IPS-20b (cell line): ENCODE results near the gene TBC1D24.
"Not testable (repeated sequence)": the region's sequence is repeated elsewhere in the genome, so short reads cannot be mapped to it uniquely, and the experiment has no call there.

Source experiments
- H3K27ac ChIP-seq: one replicate; pipeline ENCODE4 v1.5.1; 2013; ENCODE audit warnings: low read length
- H3K27me3 ChIP-seq: 2 replicates; pipeline ENCODE4 v1.6.1; 2013; ENCODE audit warnings: mild to moderate bottlenecking, low read length, inconsistent platforms; ENCODE audit not compliant: insufficient read depth
- H3K36me3 ChIP-seq: 2 replicates; pipeline ENCODE4 v1.6.1; 2013; ENCODE audit warnings: low read depth, mild to moderate bottlenecking, inconsistent platforms, low read length, moderate library complexity; ENCODE audit not compliant: insufficient read depth
- H3K4me1 ChIP-seq: 2 replicates; pipeline ENCODE4 v1.6.1; 2013; ENCODE audit warnings: mild to moderate bottlenecking, control low read depth, inconsistent platforms, low read length, moderate library complexity; ENCODE audit not compliant: insufficient read depth
- H3K4me3 ChIP-seq: 2 replicates; pipeline ENCODE4 v1.5.1; 2013; ENCODE audit warnings: mild to moderate bottlenecking, low read length, inconsistent platforms
- H3K9ac ChIP-seq: 2 replicates; pipeline ENCODE4 v1.6.1; 2013; ENCODE audit warnings: low read depth, mild to moderate bottlenecking, inconsistent platforms, low read length, moderate library complexity
- H3K9me3 ChIP-seq: 2 replicates; pipeline ENCODE4 v1.6.1; 2013; ENCODE audit warnings: mild to moderate bottlenecking, low read depth, low read length, inconsistent platforms; ENCODE audit not compliant: insufficient read depth

The TBC1D24 gene

DNA sequence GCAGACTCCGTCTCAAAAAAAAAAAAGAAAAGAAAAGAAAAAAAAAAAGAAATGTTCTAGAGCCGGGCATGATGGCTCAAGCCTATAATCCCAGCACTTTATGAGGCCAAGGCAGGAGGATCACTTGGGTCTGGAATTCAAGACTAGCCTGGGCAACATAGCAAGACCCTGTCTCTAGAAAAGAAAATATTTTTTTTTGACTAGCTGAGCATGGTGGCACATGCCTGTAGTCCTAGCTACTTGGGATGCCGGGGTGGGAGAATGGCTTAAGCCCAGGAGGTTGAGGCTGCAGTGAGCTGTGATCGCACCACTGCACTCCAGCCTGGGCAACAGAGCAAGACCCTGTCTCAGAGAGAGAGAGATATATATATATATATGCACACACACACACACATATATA is 39.7 kb upstream of the TBC1D24 start:
- H3K36me3 ChIP-seq: peaks cover 90% of the 10 kb centered on the region
- H3K4me1 ChIP-seq: not testable (repeated sequence)

DNA sequence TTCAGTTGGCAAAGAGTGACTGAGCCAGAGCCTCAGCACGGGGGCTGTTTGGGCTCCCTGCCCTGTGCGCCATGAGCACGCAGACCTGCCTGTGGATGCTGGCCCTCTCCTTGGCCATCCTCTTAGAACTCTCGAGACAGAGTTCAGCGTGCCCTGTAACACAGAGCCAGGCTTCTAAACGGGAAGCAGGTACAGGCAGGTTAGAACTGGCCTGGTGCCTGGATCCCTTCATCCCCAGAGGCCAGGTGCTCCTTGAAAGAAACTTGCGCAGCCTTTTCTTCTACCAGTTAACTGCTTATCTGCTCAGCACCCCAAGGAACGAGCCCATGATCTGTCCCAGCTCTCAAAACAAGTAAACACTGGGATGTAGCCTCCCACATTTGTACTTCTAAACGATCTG is 38.8 kb upstream of the TBC1D24 start:
- peaks cover 91% of the 10 kb centered on the region for H3K36me3 ChIP-seq
- no peaks in the 10 kb centered on the region for H3K27me3 ChIP-seq
- H3K9ac ChIP-seq: no peak overlapping the region
- H3K9me3 ChIP-seq: no peaks in the 10 kb centered on the region
- no peak overlapping the region for H3K4me3 ChIP-seq
- no peak overlapping the region for H3K27ac ChIP-seq
- H3K4me1 ChIP-seq: no peaks in the 10 kb centered on the region

More for the DNA sequence above, 39.7 kb upstream of the TBC1D24 start:
- H3K27ac ChIP-seq, H3K27me3 ChIP-seq, H3K9me3 ChIP-seq, H3K9ac ChIP-seq, H3K4me3 ChIP-seq: not testable (repeated sequence)

DNA sequence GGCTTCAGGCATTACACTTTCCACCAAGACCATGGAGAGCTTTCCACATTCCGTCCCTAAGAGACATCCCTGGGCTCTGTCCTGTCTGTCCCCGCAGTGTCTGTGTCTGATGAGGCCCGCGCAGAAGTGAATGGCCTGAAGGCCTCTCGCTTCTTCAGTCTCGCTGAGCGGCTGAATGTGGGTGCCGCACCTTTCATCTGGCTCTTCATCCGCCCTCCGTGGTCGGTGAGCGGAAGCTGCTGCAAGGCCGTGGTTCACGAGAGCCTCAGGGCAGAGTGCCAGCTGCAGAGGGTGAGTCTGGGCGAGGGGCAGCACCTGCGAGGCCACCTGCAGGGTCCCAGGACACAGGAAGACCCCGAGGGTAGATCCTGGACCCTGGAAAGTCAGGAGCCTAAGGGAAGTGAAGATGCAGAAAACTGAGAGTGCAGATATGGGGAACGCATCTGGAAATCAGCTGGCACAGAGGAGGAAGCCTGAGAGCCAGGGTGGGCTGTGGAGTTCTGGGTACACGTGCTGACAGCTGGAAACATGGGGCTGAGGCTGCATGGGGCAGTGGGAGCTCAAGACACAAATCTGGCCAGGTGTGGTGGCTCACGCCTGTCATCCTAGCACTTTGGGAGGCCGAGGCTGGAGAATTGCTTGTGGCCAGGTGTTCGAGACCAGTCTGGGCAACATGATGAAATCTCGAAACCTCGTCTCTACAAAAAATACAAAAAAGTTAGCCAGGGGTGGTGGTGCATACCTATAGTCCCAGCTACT is 37.7 kb upstream of the TBC1D24 start:
- H3K9ac ChIP-seq: no peak overlapping the region
- no peaks in the 10 kb centered on the region for H3K4me1 ChIP-seq
- H3K9me3 ChIP-seq: no peaks in the 10 kb centered on the region
- H3K4me3 ChIP-seq: no peak overlapping the region
- no peak overlapping the region for H3K27ac ChIP-seq
- H3K36me3 ChIP-seq: peaks cover 83% of the 10 kb centered on the region
- H3K27me3 ChIP-seq: no peaks in the 10 kb centered on the region

DNA sequence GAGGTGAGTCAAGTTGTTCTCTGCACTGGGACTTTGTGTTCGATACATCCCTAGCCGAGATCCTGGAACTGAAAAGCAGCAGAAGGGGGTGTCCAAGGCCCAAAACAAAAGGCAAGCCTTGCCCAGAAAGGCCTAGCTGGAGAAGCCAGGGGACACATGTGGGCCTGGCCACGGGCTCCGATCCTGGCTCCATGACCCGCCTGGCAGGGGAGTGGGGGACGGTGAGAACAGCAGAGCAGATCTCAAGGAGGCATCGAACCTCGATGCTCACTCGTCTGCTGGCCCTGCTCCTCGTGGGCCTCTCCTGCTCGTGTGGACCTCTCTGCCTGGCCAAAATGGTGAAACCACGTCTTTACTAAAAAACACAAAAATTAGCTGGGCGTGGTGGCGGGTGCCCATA is 36.8 kb upstream of the TBC1D24 start:
- H3K36me3 ChIP-seq: peaks cover 75% of the 10 kb centered on the region
- no peak overlapping the region for H3K9ac ChIP-seq
- H3K4me1 ChIP-seq: no peaks in the 10 kb centered on the region
- no peak overlapping the region for H3K4me3 ChIP-seq
- H3K9me3 ChIP-seq: no peaks in the 10 kb centered on the region
- no peak overlapping the region for H3K27ac ChIP-seq
- H3K27me3 ChIP-seq: no peaks in the 10 kb centered on the region

DNA sequence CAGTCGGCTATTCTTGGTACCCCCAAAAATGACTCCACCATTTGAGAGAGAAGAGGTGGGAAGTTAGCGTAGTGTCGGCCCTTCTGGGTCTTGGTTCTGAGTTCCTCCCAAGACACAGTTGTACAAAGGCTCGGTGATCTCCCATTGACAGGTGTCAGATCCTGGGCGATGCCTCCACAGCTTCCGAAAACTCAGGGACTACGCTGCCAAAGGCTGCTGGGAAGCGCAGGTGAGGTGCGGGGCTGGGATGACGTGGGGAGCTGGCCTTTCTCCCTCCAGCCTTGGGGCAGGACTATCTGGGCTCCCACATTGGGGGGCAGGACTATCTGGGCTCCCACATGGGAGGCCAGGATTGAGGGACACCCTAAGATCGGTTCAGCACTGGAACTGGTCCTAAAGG is 35.3 kb upstream of the TBC1D24 start:
- Histone ChIP-seq H3K36me3 (peaks cover 72% of the 10 kb centered on the region), H3K9ac (no peak overlapping the region)

DNA sequence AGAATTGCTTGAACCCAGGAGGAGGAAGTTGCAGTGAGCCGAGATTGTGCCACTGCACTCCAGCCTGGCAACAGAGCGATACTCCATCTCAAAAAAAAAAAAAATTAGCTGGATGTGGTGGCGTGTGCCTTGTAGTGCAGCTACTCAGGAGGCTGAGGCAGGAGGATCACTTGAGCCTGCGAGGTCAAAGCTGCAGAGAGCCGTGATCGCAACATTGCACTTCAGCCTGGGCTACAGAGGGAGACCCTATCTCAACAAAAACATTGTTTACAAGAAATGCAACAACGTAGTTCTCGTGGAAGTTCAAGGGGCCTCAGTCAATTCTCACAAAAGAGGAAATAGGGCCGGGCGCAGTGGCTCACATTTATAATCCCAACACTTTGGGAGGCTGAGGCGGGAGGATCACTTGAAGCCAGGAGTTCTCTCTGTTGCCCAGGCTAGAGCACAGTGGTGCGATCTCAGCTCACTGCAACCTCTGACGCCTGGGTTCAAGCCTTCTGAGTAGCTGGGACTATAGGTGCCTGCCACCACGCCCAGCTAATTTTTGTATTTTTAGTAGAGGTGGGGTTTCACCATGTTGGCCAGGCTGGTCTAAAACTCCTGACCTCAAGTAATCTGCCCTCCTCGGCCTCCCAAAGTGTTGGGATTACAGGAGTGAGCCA is 33.7 kb upstream of the TBC1D24 start:
- not testable (repeated sequence) for H3K4me1 ChIP-seq, H3K9ac ChIP-seq, H3K27me3 ChIP-seq, H3K27ac ChIP-seq, H3K9me3 ChIP-seq, H3K4me3 ChIP-seq
- H3K36me3 ChIP-seq: peaks cover 78% of the 10 kb centered on the region

More for the DNA sequence above, 35.3 kb upstream of the TBC1D24 start:
- Histone ChIP-seq H3K9me3 (no peaks in the 10 kb centered on the region), H3K27me3 (no peaks in the 10 kb centered on the region), H3K4me3 (no peak overlapping the region), H3K27ac (no peak overlapping the region), H3K4me1 (no peaks in the 10 kb centered on the region)

DNA sequence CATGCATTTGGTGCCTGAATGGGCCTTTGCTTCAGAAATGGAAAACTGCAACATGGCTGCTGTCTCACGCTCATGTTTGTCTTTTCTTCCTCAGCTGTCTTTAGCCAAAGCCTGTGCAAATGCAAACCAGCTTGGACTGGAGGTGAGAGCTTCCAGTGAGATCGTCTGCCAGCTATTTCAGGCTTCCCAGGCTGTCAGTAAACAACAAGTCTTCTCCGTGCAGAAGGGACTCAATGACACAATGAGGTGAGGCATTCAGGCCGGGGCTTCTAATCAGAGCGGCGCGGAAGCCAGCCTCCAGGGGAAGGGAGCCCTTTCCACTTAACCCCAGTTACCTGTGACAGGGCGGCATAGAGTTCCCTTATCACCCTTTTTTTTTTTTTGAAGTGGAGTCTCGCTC is 31.4 kb upstream of the TBC1D24 start:
- Histone ChIP-seq H3K27ac (no peak overlapping the region), H3K36me3 (peaks cover 78% of the 10 kb centered on the region), H3K27me3 (no peaks in the 10 kb centered on the region), H3K9ac (no peak overlapping the region), H3K9me3 (no peaks in the 10 kb centered on the region), H3K4me1 (no peaks in the 10 kb centered on the region), H3K4me3 (no peak overlapping the region)

DNA sequence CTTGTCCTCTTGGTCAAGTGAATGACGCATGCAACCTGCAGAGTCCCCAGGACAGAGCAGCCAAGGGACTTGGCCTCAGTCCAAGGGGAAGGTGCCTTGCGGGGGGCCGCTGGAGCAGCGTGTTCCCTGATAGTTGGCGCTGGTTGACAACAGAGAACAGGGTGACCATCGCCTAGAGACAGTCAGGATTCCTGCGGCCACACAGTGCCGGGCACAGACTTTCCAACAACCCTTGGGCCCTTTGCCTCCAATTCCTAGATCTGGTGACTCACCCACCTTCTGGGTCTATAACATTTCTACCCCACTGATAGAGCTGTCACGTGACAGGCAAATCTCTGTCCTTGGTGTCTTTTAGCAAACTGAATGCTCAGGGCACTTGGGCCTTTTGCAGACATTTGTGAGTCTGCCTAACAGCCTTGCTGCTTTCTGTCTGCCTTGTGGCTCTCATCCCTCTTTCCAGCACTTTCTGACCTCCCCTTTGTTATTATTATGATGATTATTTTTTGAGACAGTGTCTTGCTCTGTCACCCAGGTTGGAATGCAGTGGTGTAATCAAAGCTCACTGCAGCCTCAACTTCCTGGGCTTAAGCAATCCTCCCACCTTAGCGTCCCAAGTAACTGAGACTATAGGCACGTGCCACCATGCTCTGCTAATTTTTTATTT is 26.9 kb upstream of the TBC1D24 start:
- Histone ChIP-seq H3K27me3 (no peaks in the 10 kb centered on the region), H3K36me3 (peaks cover 89% of the 10 kb centered on the region), H3K4me3 (no peak overlapping the region), H3K4me1 (no peaks in the 10 kb centered on the region), H3K27ac (no peak overlapping the region), H3K9ac (no peak overlapping the region), H3K9me3 (no peaks in the 10 kb centered on the region)

DNA sequence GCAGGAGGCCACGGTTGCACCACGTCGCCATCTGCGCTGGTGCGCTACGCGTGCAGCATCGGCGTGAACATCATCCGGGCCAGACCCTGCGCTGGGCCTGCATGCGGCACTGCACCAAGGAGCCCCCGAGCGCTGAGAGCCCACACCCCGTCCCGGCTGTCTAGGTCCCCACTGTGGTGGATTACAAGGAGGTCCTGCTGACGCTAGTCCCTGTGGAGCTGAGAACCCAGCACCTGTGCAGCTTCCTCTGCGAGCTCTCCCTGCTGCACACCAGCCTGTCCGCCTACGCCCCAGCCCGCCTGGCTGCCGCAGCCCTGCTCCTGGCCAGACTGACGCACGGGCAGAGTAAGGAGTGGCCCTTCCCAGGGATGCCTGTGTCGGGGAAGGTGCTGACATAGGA is 25.8 kb upstream of the TBC1D24 start:
- Histone ChIP-seq H3K4me3 (no peak overlapping the region), H3K27me3 (no peaks in the 10 kb centered on the region), H3K36me3 (peaks cover 92% of the 10 kb centered on the region), H3K27ac (no peak overlapping the region), H3K9me3 (no peaks in the 10 kb centered on the region), H3K4me1 (no peaks in the 10 kb centered on the region), H3K9ac (no peak overlapping the region)

DNA sequence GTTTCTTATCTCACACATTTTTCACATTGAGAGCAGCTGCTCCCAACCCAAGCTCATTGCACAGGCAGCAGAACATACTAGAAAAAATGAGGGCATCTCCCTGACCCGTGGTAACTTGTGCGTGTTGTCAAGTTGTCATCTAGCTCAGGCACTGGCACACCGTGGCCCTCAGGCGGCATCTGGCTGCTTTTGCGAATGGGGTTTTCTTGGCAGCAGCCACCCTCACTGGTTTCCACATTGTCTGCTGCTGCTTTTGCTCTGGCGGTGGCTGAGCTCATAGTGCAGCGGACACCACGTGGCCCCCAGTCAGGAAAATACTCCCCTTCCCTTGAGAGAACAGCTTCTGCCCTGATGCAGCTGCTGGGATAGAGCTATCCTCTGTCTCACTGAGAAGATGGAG is 24.4 kb upstream of the TBC1D24 start:
- H3K27ac ChIP-seq: no peak overlapping the region
- H3K9ac ChIP-seq: no peak overlapping the region
- H3K4me3 ChIP-seq: no peak overlapping the region
- no peaks in the 10 kb centered on the region for H3K27me3 ChIP-seq
- peaks cover 91% of the 10 kb centered on the region for H3K36me3 ChIP-seq
- H3K9me3 ChIP-seq: no peaks in the 10 kb centered on the region
- H3K4me1 ChIP-seq: no peaks in the 10 kb centered on the region

DNA sequence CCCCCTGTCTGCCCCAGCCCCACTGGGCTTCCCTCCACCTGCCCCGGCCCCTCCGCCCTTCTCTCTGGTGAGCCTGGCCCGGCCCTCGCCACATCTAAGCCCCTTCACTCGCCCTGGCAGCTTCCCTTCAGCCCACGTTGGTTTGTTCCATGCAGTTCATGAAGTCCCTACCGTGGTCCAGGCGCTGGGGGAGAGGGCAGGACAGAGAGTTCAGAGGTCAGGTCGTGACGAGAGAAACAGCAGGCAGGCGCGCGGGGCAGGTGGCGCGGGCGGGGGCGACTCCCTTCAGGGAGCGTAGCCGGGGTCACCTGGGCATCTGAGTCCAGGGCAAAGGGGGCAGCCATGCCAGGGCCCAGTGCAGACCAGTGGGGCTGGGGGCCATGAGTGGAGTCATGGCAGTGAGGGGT is 23.9 kb upstream of the TBC1D24 start:
- H3K36me3 ChIP-seq: peaks cover 91% of the 10 kb centered on the region
- no peak overlapping the region for H3K9ac ChIP-seq
- H3K27ac ChIP-seq: no peak overlapping the region
- no peak overlapping the region for H3K4me3 ChIP-seq
- H3K4me1 ChIP-seq: no peaks in the 10 kb centered on the region
- no peaks in the 10 kb centered on the region for H3K27me3 ChIP-seq
- no peaks in the 10 kb centered on the region for H3K9me3 ChIP-seq

DNA sequence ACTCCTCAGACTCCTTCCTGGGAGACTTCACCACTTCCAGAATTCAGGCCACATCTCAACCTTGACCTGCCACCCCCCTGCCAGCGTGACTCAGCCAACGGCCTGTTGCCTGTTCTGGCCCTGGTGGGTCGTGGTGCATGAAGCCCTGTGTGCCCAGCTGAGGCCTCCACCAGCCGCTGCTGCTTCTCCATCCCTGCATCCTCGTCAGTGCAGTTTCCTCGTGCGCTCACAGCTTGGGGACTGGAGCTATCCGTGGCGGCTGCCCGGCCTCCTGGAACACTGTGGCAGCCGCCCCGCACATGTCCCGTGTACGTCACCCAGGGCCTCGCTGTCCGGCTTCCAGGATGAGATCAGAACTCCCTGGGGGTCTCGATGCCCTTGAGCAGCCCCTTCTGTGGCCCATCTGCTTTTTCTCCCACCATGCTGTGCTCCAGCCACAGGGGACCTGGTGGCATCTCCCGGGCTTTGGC is 23.0 kb upstream of the TBC1D24 start:
- no peaks in the 10 kb centered on the region for H3K4me1 ChIP-seq
- H3K27me3 ChIP-seq: no peaks in the 10 kb centered on the region
- peaks cover 91% of the 10 kb centered on the region for H3K36me3 ChIP-seq
- H3K4me3 ChIP-seq: no peak overlapping the region
- no peaks in the 10 kb centered on the region for H3K9me3 ChIP-seq
- no peak overlapping the region for H3K9ac ChIP-seq
- no peak overlapping the region for H3K27ac ChIP-seq
